GM19463 (cell line): Measurements from ENCODE around the gene BCAS1.
A peak's percentile ranks its signal among the peaks of the same experiment; 100 is the strongest.

ENCODE experiments used
- ATAC-seq: cut with Tn5 transposase; IDR thresholded peaks from one replicate; pipeline ENCODE4 v1.9.1; 2021; ENCODE audit warnings: mild to moderate bottlenecking, moderate library complexity; ENCODE audit not compliant: unreplicated experiment

BCAS1 gene

GRCh38 chr20:54056762-54057639 is 13.4 kb downstream of the BCAS1 start:
- ATAC-seq = no peak

GRCh38 chr20:54054516-54054915 is 15.9 kb downstream of the BCAS1 start:
- ATAC-seq = no peak

- no peak for ATAC-seq
Observed at GRCh38 chr20:54051068-54051467, 19.3 kb downstream of the BCAS1 start.

- ATAC-seq = no peak
Observed at GRCh38 chr20:54048891-54049545, 21.4 kb downstream of the BCAS1 start.

GRCh38 chr20:54048481-54048880 is 21.9 kb downstream of the BCAS1 start:
- ATAC-seq = no peak

- no peak for ATAC-seq
Observed at GRCh38 chr20:54047720-54048119, 22.7 kb downstream of the BCAS1 start.

- ATAC-seq = no peak
Observed at GRCh38 chr20:54047048-54047447, 23.3 kb downstream of the BCAS1 start.

- ATAC-seq = peak; percentile 62
Observed at GRCh38 chr20:54044156-54044555, 26.2 kb downstream of the BCAS1 start.

- ATAC-seq = no peak
Observed at GRCh38 chr20:54043076-54043967, 27.1 kb downstream of the BCAS1 start.

GRCh38 chr20:54042021-54042420 is 28.4 kb downstream of the BCAS1 start:
- ATAC-seq = no peak

- ATAC-seq = no peak
Observed at GRCh38 chr20:54041336-54041735, 29.1 kb downstream of the BCAS1 start.

GRCh38 chr20:54040531-54040930 is 29.9 kb downstream of the BCAS1 start:
- no peak for ATAC-seq

- ATAC-seq = no peak
Observed at GRCh38 chr20:54038961-54039360, 31.4 kb downstream of the BCAS1 start.

GRCh38 chr20:54037525-54037924 is 32.9 kb downstream of the BCAS1 start:
- no peak for ATAC-seq

GRCh38 chr20:54029643-54030042 is 40.8 kb downstream of the BCAS1 start:
- ATAC-seq = no peak

- no peak for ATAC-seq
Observed at GRCh38 chr20:54029176-54029575, 41.2 kb downstream of the BCAS1 start.

- no peak for ATAC-seq
Observed at GRCh38 chr20:54028276-54029011, 42.0 kb downstream of the BCAS1 start.

GRCh38 chr20:54027704-54028103 is 42.7 kb downstream of the BCAS1 start:
- no peak for ATAC-seq

- ATAC-seq = no peak
Observed at GRCh38 chr20:54026295-54027064, 43.9 kb downstream of the BCAS1 start.

GRCh38 chr20:54025251-54025771 is 45.1 kb downstream of the BCAS1 start:
- no peak for ATAC-seq
